ENCODE measurements around the gene LIPC.

Gene LIPC

GRCh38 chr15:58398643-58399042 is 33.1 kb upstream of the LIPC start:
- no peaks in the 10 kb centered on the region for H3K4me1 Mint-ChIP-seq (ENCODE audit: low read depth)

GRCh38 chr15:58399739-58400138 is 32.1 kb upstream of the LIPC start:
- no peak for DNase-seq
- H3K9me3 Mint-ChIP-seq, result no peaks in the 10 kb centered on the region
- H3K4me3 Mint-ChIP-seq, result no peak overlapping the region
- H3K4me1 Mint-ChIP-seq (ENCODE audit: low read depth), result no peaks in the 10 kb centered on the region
- no peaks in the 10 kb centered on the region for H3K36me3 Mint-ChIP-seq (ENCODE audit: low read depth)
- H3K27ac Mint-ChIP-seq, result no peak overlapping the region
- H3K27me3 Mint-ChIP-seq, result no peaks in the 10 kb centered on the region

More at GRCh38 chr15:58398643-58399042, 33.1 kb upstream of the LIPC start:
- H3K4me3 Mint-ChIP-seq, result no peak overlapping the region
- DNase-seq, result no peak
- no peaks in the 10 kb centered on the region for H3K9me3 Mint-ChIP-seq
- no peaks in the 10 kb centered on the region for H3K36me3 Mint-ChIP-seq (ENCODE audit: low read depth)
- no peaks in the 10 kb centered on the region for H3K27me3 Mint-ChIP-seq
- no peak overlapping the region for H3K27ac Mint-ChIP-seq

- Mint-ChIP-seq H3K9me3 (no peaks in the 10 kb centered on the region), H3K36me3 (ENCODE audit: low read depth) (no peaks in the 10 kb centered on the region), H3K4me1 (ENCODE audit: low read depth) (no peaks in the 10 kb centered on the region), H3K27me3 (no peaks in the 10 kb centered on the region), H3K4me3 (no peak overlapping the region), H3K27ac (no peak overlapping the region)
- DNase-seq, result no peak
These were observed 30.5 kb upstream of the LIPC start for GRCh38 chr15:58401276-58401675.

GRCh38 chr15:58401991-58402649 is 29.7 kb upstream of the LIPC start:
- Mint-ChIP-seq H3K4me1 (ENCODE audit: low read depth) (no peaks in the 10 kb centered on the region), H3K27me3 (no peaks in the 10 kb centered on the region), H3K27ac (no peak overlapping the region), H3K4me3 (no peak overlapping the region), H3K36me3 (ENCODE audit: low read depth) (no peaks in the 10 kb centered on the region), H3K9me3 (no peaks in the 10 kb centered on the region)
- DNase-seq, result no peak

- Mint-ChIP-seq H3K27me3 (no peaks in the 10 kb centered on the region), H3K4me1 (ENCODE audit: low read depth) (no peaks in the 10 kb centered on the region), H3K27ac (no peak overlapping the region), H3K36me3 (ENCODE audit: low read depth) (no peaks in the 10 kb centered on the region), H3K4me3 (no peak overlapping the region), H3K9me3 (no peaks in the 10 kb centered on the region)
- no peak for DNase-seq
These were observed 28.2 kb upstream of the LIPC start for GRCh38 chr15:58403581-58403980.

- Mint-ChIP-seq H3K27ac (no peak overlapping the region), H3K36me3 (ENCODE audit: low read depth) (no peaks in the 10 kb centered on the region), H3K4me3 (no peak overlapping the region), H3K4me1 (ENCODE audit: low read depth) (peaks cover under 1% of the 10 kb centered on the region), H3K9me3 (no peaks in the 10 kb centered on the region), H3K27me3 (no peaks in the 10 kb centered on the region)
- no peak for DNase-seq
These were observed 27.8 kb upstream of the LIPC start for GRCh38 chr15:58404020-58404419.

- Mint-ChIP-seq H3K4me3 (no peak overlapping the region), H3K4me1 (ENCODE audit: low read depth) (peaks cover 4% of the 10 kb centered on the region), H3K27ac (no peak overlapping the region), H3K9me3 (no peaks in the 10 kb centered on the region), H3K27me3 (no peaks in the 10 kb centered on the region), H3K36me3 (ENCODE audit: low read depth) (no peaks in the 10 kb centered on the region)
- DNase-seq, result no peak
These were observed 27.1 kb upstream of the LIPC start for GRCh38 chr15:58404722-58405121.

GRCh38 chr15:58405865-58406264 is 25.9 kb upstream of the LIPC start:
- Mint-ChIP-seq H3K9me3 (no peaks in the 10 kb centered on the region), H3K36me3 (ENCODE audit: low read depth) (no peaks in the 10 kb centered on the region), H3K27ac (no peak overlapping the region), H3K4me1 (ENCODE audit: low read depth) (peaks cover 15% of the 10 kb centered on the region), H3K4me3 (no peak overlapping the region), H3K27me3 (no peaks in the 10 kb centered on the region)
- no peak for DNase-seq

- Mint-ChIP-seq H3K36me3 (ENCODE audit: low read depth) (no peaks in the 10 kb centered on the region), H3K27me3 (no peaks in the 10 kb centered on the region), H3K4me3 (no peak overlapping the region), H3K27ac (no peak overlapping the region), H3K9me3 (no peaks in the 10 kb centered on the region), H3K4me1 (ENCODE audit: low read depth) (peaks cover 17% of the 10 kb centered on the region)
- DNase-seq, result no peak
These were observed 25.0 kb upstream of the LIPC start for GRCh38 chr15:58406811-58407210.

- Mint-ChIP-seq H3K4me1 (ENCODE audit: low read depth) (peaks cover 17% of the 10 kb centered on the region), H3K36me3 (ENCODE audit: low read depth) (no peaks in the 10 kb centered on the region), H3K27ac (no peak overlapping the region), H3K4me3 (no peak overlapping the region), H3K27me3 (no peaks in the 10 kb centered on the region), H3K9me3 (no peaks in the 10 kb centered on the region)
- no peak for DNase-seq
These were observed 24.5 kb upstream of the LIPC start for GRCh38 chr15:58407236-58407775.

- DNase-seq, result no peak
- H3K9me3 Mint-ChIP-seq, result no peaks in the 10 kb centered on the region
- no peak overlapping the region for H3K27ac Mint-ChIP-seq
- H3K4me3 Mint-ChIP-seq, result no peak overlapping the region
- H3K27me3 Mint-ChIP-seq, result no peaks in the 10 kb centered on the region
- H3K4me1 Mint-ChIP-seq (ENCODE audit: low read depth), result peaks cover 17% of the 10 kb centered on the region
- H3K36me3 Mint-ChIP-seq (ENCODE audit: low read depth), result no peaks in the 10 kb centered on the region
These were observed 24.0 kb upstream of the LIPC start for GRCh38 chr15:58407778-58408177.

GRCh38 chr15:58409861-58410260 is 21.9 kb upstream of the LIPC start:
- peak overlapping the region; percentile 87 for H3K27ac Mint-ChIP-seq
- H3K4me3 Mint-ChIP-seq, result peak overlapping the region; percentile 75
- DNase-seq, result no peak

GRCh38 chr15:58410353-58410752 is 21.4 kb upstream of the LIPC start:
- peak; percentile 46 for DNase-seq
- Mint-ChIP-seq H3K4me3 (peak overlapping the region; percentile 75), H3K27ac (peak overlapping the region; percentile 87), H3K4me1 (ENCODE audit: low read depth) (peaks cover 17% of the 10 kb centered on the region), H3K36me3 (ENCODE audit: low read depth) (no peaks in the 10 kb centered on the region), H3K27me3 (no peaks in the 10 kb centered on the region), H3K9me3 (no peaks in the 10 kb centered on the region)

More at GRCh38 chr15:58409861-58410260, 21.9 kb upstream of the LIPC start:
- Mint-ChIP-seq H3K4me1 (ENCODE audit: low read depth) (peaks cover 17% of the 10 kb centered on the region), H3K27me3 (no peaks in the 10 kb centered on the region), H3K9me3 (no peaks in the 10 kb centered on the region), H3K36me3 (ENCODE audit: low read depth) (no peaks in the 10 kb centered on the region)

- no peak overlapping the region for H3K4me3 Mint-ChIP-seq
- H3K36me3 Mint-ChIP-seq (ENCODE audit: low read depth), result no peaks in the 10 kb centered on the region
These were observed 18.5 kb upstream of the LIPC start for GRCh38 chr15:58413253-58413652.

GRCh38 chr15:58415636-58416035 is 16.2 kb upstream of the LIPC start:
- no peaks in the 10 kb centered on the region for H3K36me3 Mint-ChIP-seq (ENCODE audit: low read depth)
- H3K27me3 Mint-ChIP-seq, result no peaks in the 10 kb centered on the region
- H3K4me3 Mint-ChIP-seq, result no peak overlapping the region
- H3K9me3 Mint-ChIP-seq, result no peaks in the 10 kb centered on the region
- H3K4me1 Mint-ChIP-seq (ENCODE audit: low read depth), result peaks cover 12% of the 10 kb centered on the region
- H3K27ac Mint-ChIP-seq, result no peak overlapping the region
- no peak for DNase-seq

More at GRCh38 chr15:58413253-58413652, 18.5 kb upstream of the LIPC start:
- Mint-ChIP-seq H3K9me3 (no peaks in the 10 kb centered on the region), H3K27me3 (no peaks in the 10 kb centered on the region), H3K27ac (no peak overlapping the region), H3K4me1 (ENCODE audit: low read depth) (peaks cover 17% of the 10 kb centered on the region)
- DNase-seq, result no peak
